Gastroesophageal sphincter (tissue), 3 donors: ENCODE results near the gene HSD3B1.

Experiments
- POLR2AphosphoS5 ChIP-seq: sonication (generic); formaldehyde crosslinking; IDR thresholded peaks from one replicate; pipeline ENCODE4 v1.6.1; 2017; ENCODE audit warnings: antibody characterized with exemption
- TF ChIP-seq, protein P1 (sequence below), 4 experiments: fragments of 200-600 bp in 2 of 4; fragments of 450-650 bp in 2 of 4; sonication (generic) in 1 of 4; IDR thresholded peaks; one replicate each; pipeline ENCODE4 v1.5.1; 2017 to 2019; ENCODE audit warnings: antibody characterized with exemption in 4 of 4, mild to moderate bottlenecking in 2 of 4, moderate library complexity in 2 of 4

- TF ChIP-seq, protein P1, sequence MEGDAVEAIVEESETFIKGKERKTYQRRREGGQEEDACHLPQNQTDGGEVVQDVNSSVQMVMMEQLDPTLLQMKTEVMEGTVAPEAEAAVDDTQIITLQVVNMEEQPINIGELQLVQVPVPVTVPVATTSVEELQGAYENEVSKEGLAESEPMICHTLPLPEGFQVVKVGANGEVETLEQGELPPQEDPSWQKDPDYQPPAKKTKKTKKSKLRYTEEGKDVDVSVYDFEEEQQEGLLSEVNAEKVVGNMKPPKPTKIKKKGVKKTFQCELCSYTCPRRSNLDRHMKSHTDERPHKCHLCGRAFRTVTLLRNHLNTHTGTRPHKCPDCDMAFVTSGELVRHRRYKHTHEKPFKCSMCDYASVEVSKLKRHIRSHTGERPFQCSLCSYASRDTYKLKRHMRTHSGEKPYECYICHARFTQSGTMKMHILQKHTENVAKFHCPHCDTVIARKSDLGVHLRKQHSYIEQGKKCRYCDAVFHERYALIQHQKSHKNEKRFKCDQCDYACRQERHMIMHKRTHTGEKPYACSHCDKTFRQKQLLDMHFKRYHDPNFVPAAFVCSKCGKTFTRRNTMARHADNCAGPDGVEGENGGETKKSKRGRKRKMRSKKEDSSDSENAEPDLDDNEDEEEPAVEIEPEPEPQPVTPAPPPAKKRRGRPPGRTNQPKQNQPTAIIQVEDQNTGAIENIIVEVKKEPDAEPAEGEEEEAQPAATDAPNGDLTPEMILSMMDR (IDR thresholded peaks at IDR 0.05) = no peak
- no peak for TF ChIP-seq POLR2AphosphoS5
Measured at GRCh38 chr1:119547306-119547705, 40.3 kb downstream of the HSD3B1 start.
